HEK293 (cell line): ENCODE results near the gene CLNK.

Experiments used
- CTCF ChIA-PET: fragments of 350-600 bp; formaldehyde crosslinking; extraction: SDS; loops from one replicate; lab custom pipeline; 2021; ENCODE audit warnings: antibody characterized with exemption; lab: Yijun Ruan, JAX
- POLR2A ChIA-PET: fragments of 300-600 bp; formaldehyde crosslinking; extraction: SDS; loops from one replicate; lab custom pipeline; 2020; ENCODE audit warnings: antibody characterized with exemption, inconsistent platforms; lab: Yijun Ruan, JAX
- H3K27ac ChIP-seq: fragments of 200-500 bp; sonication (Bioruptor generic); 2 replicates; pipeline ENCODE4 v1.5.1; 2014; ENCODE audit warnings: low read depth, low read length, control low read depth, inconsistent platforms; ENCODE audit errors: extremely low read depth
- H3K36me3 ChIP-seq, 2 experiments: fragments of 200-500 bp in 1 of 2; sonication (Bioruptor generic) in 1 of 2; 1 replicate in 1 of 2; 2 replicates in 1 of 2; pipeline ENCODE4 v1.5.1; 2014 to 2017; ENCODE audit warnings: inconsistent platforms in 2 of 2, low read length in 2 of 2; ENCODE audit not compliant: control insufficient read depth in 2 of 2, insufficient read depth in 1 of 2
- H3K4me1 ChIP-seq: fragments of 200-500 bp; sonication (Bioruptor generic); 2 replicates; pipeline ENCODE4 v1.5.1; 2014; ENCODE audit warnings: mild to moderate bottlenecking, low read length, inconsistent platforms; ENCODE audit not compliant: control insufficient read depth, insufficient read depth
- H3K4me3 ChIP-seq: 2 replicates; pipeline ENCODE4 v1.5.1; 2011; ENCODE audit warnings: low read depth, mild to moderate bottlenecking, control low read depth, low read length, moderate library complexity
- H3K9me3 ChIP-seq: fragments of 200-500 bp; sonication (Bioruptor generic); 2 replicates; pipeline ENCODE4 v1.5.1; 2014; ENCODE audit warnings: low read depth, low read length, inconsistent platforms; ENCODE audit not compliant: control insufficient read depth, insufficient read depth
- GLIS2 ChIP-seq: fragments of 450-650 bp; formaldehyde crosslinking; IDR thresholded peaks from 2 replicates; pipeline ENCODE4 v1.5.1; 2016; ENCODE audit warnings: missing biosample characterization, missing genetic modification characterization
- HOXA7 ChIP-seq: sonication (generic); formaldehyde crosslinking; IDR thresholded peaks from 2 replicates; pipeline ENCODE4 v1.8.1; 2022; ENCODE audit warnings: missing genetic modification reagents, borderline replicate concordance
- KLF1 ChIP-seq: fragments of 450-650 bp; formaldehyde crosslinking; IDR thresholded peaks from 2 replicates; pipeline ENCODE4 v1.5.1; 2016; ENCODE audit warnings: missing biosample characterization, missing genetic modification characterization
- PRDM2 ChIP-seq: fragments of 450-650 bp; formaldehyde crosslinking; IDR thresholded peaks from 2 replicates; pipeline ENCODE4 v1.5.1; 2016; ENCODE audit warnings: missing biosample characterization, missing genetic modification characterization, borderline replicate concordance
- REPIN1 ChIP-seq: fragments of 450-650 bp; formaldehyde crosslinking; IDR thresholded peaks from 2 replicates; pipeline ENCODE4 v1.5.1; 2017; ENCODE audit warnings: missing biosample characterization, missing genetic modification characterization, low read depth
- REST ChIP-seq: fragments of 450-650 bp; formaldehyde crosslinking; IDR thresholded peaks from 2 replicates; pipeline ENCODE4 v1.5.1; 2016; ENCODE audit warnings: missing biosample characterization, missing genetic modification characterization
- TSHZ1 ChIP-seq: fragments of 450-650 bp; formaldehyde crosslinking; IDR thresholded peaks from 2 replicates; pipeline ENCODE4 v1.5.1; 2016; ENCODE audit warnings: missing biosample characterization, missing genetic modification characterization, borderline replicate concordance
- YY1 ChIP-seq: fragments of 450-650 bp; formaldehyde crosslinking; IDR thresholded peaks from 2 replicates; pipeline ENCODE4 v1.5.1; 2018; ENCODE audit warnings: missing biosample characterization, missing genetic modification characterization
- ZBTB11 ChIP-seq: fragments of 450-650 bp; formaldehyde crosslinking; conservative IDR thresholded peaks from 2 replicates; pipeline ENCODE4 v1.5.1; 2016; ENCODE audit warnings: low read depth, missing biosample characterization, missing genetic modification characterization
- ZBTB8A ChIP-seq: fragments of 450-650 bp; formaldehyde crosslinking; IDR thresholded peaks from 2 replicates; pipeline ENCODE4 v1.5.1; 2016; ENCODE audit warnings: missing biosample characterization, missing genetic modification characterization
- ZNF138 ChIP-seq: fragments of 450-650 bp; formaldehyde crosslinking; IDR thresholded peaks from 2 replicates; pipeline ENCODE4 v1.5.1; 2016; ENCODE audit warnings: missing biosample characterization, missing genetic modification characterization, borderline replicate concordance
- ZNF221 ChIP-seq: fragments of 450-650 bp; formaldehyde crosslinking; IDR thresholded peaks from 2 replicates; pipeline ENCODE4 v1.5.1; 2017; ENCODE audit warnings: missing biosample characterization, missing genetic modification characterization, borderline replicate concordance
- ZNF248 ChIP-seq: fragments of 450-650 bp; formaldehyde crosslinking; IDR thresholded peaks from 2 replicates; pipeline ENCODE4 v1.5.1; 2017; ENCODE audit warnings: missing biosample characterization, missing genetic modification characterization
- ZNF366 ChIP-seq: fragments of 450-650 bp; formaldehyde crosslinking; conservative IDR thresholded peaks from 2 replicates; pipeline ENCODE4 v1.5.1; 2016; ENCODE audit warnings: missing biosample characterization, missing genetic modification characterization
- ZNF473 ChIP-seq: fragments of 450-650 bp; formaldehyde crosslinking; IDR thresholded peaks from 2 replicates; pipeline ENCODE4 v1.5.1; 2017; ENCODE audit warnings: missing biosample characterization, missing genetic modification characterization
- ZNF48 ChIP-seq: fragments of 450-650 bp; formaldehyde crosslinking; IDR thresholded peaks from 2 replicates; pipeline ENCODE4 v1.5.1; 2016; ENCODE audit warnings: missing biosample characterization, missing genetic modification characterization
- ZNF510 ChIP-seq: fragments of 450-650 bp; formaldehyde crosslinking; IDR thresholded peaks from 2 replicates; pipeline ENCODE4 v1.5.1; 2018; ENCODE audit warnings: mild to moderate bottlenecking, missing genetic modification characterization, missing biosample characterization; ENCODE audit not compliant: insufficient replicate concordance
- ZNF558 ChIP-seq: fragments of 450-650 bp; formaldehyde crosslinking; IDR thresholded peaks from 2 replicates; pipeline ENCODE4 v1.5.1; 2016; ENCODE audit warnings: missing biosample characterization, missing genetic modification characterization
- ZNF623 ChIP-seq: fragments of 450-650 bp; formaldehyde crosslinking; IDR thresholded peaks from 2 replicates; pipeline ENCODE4 v1.5.1; 2016; ENCODE audit warnings: missing biosample characterization, missing genetic modification characterization

The CLNK gene

GRCh38 chr4:10729366-10729765 lies 44.8 kb upstream of the CLNK start:
- Histone ChIP-seq H3K4me1 (no peaks in the 10 kb centered on the region), H3K4me3 (no peak overlapping the region), H3K27ac (no peak overlapping the region), H3K36me3 (no peaks in the 10 kb centered on the region), H3K9me3 (no peaks in the 10 kb centered on the region)
- TF ChIP-seq GLIS2 (tag by site-specific recombination) (no peak), ZNF473 (tag by site-specific recombination) (no peak), ZBTB8A (tag by site-specific recombination) (no peak), REPIN1 (no peak), ZNF510 (tag by site-specific recombination) (no peak), ZNF221 (tag by site-specific recombination) (no peak), ZNF248 (tag by site-specific recombination) (no peak), ZNF48 (tag by site-specific recombination) (no peak), YY1 (tag by site-specific recombination) (no peak), ZNF558 (tag by site-specific recombination) (no peak), HOXA7 (no peak), TSHZ1 (tag by site-specific recombination) (no peak), KLF1 (no peak), ZBTB11 (no peak), ZNF138 (tag by site-specific recombination) (no peak)
- POLR2A ChIA-PET = no interaction called here
- CTCF ChIA-PET = no interaction called here

- POLR2A ChIA-PET = no interaction called here
- no peak for TF ChIP-seq ZNF366
- no peak for TF ChIP-seq ZNF623 (tag by site-specific recombination)
- TF ChIP-seq REST (tag by site-specific recombination) = no peak
- TF ChIP-seq PRDM2 (tag by site-specific recombination) = no peak
- Histone ChIP-seq H3K9me3 (no peaks in the 10 kb centered on the region), H3K36me3 (no peaks in the 10 kb centered on the region), H3K4me3 (no peak overlapping the region), H3K4me1 (no peaks in the 10 kb centered on the region), H3K27ac (no peak overlapping the region)
- CTCF ChIA-PET = no interaction called here
Measured at GRCh38 chr4:10728016-10728415, 43.4 kb upstream of the CLNK start.
